ENCODE data around the gene MXD1.
"Not testable (repeated sequence)": the region's sequence is repeated elsewhere in the genome, so short reads cannot be mapped to it uniquely, and the experiment has no call there.

The MXD1 gene

GRCh38 chr2:69948963-69949645 lies 34.2 kb downstream of the MXD1 start:
- H3K27me3 ChIP-seq (ENCODE audit: insufficient read depth, low read length, poor library complexity, severe bottlenecking), result no peaks in the 10 kb centered on the region
- H3K4me3 ChIP-seq (ENCODE audit: low read length, poor library complexity, severe bottlenecking), result no peak overlapping the region
- peaks cover 30% of the 10 kb centered on the region for H3K4me1 ChIP-seq (ENCODE audit: insufficient read depth, low read length, poor library complexity, severe bottlenecking)
- no peaks in the 10 kb centered on the region for H3K79me2 ChIP-seq (ENCODE audit: insufficient read depth, low read length)
- no peaks in the 10 kb centered on the region for H3K9me3 ChIP-seq (ENCODE audit: insufficient read depth, low read depth, low read length)
- H3K4me2 ChIP-seq (ENCODE audit: low read depth, low read length, poor library complexity, severe bottlenecking), result no peak overlapping the region
- TF ChIP-seq EZH2phosphoT487 (IDR thresholded peaks at IDR 0.05; ENCODE audit: borderline replicate concordance), result no peak
- no peak for TF ChIP-seq CTCF (conservative IDR thresholded peaks at IDR 0.05; ENCODE audit: low read length)
- H4K20me1 ChIP-seq (ENCODE audit: insufficient read depth, low read length, poor library complexity, severe bottlenecking), result no peaks in the 10 kb centered on the region
- H3F3A ChIP-seq (ENCODE audit: low read depth), result no peaks in the 10 kb centered on the region
- H3K9me2 ChIP-seq (replicated peaks; ENCODE audit: low read depth, low read length), result no peaks in the 10 kb centered on the region
- no peaks in the 10 kb centered on the region for H3K36me3 ChIP-seq (ENCODE audit: insufficient read depth, low read length)
- no peak overlapping the region for H2AFZ ChIP-seq (ENCODE audit: low read length)
- no peak overlapping the region for H3K9ac ChIP-seq (ENCODE audit: low read depth, low read length, poor library complexity, severe bottlenecking)

- Histone ChIP-seq H3K79me2 (ENCODE audit: insufficient read depth, low read length) (no peaks in the 10 kb centered on the region), H2AFZ (ENCODE audit: low read length) (no peak overlapping the region), H3K4me1 (ENCODE audit: insufficient read depth, low read length, poor library complexity, severe bottlenecking) (peaks cover 26% of the 10 kb centered on the region), H3K9me2 (replicated peaks; ENCODE audit: low read depth, low read length) (no peaks in the 10 kb centered on the region), H3K9me3 (ENCODE audit: insufficient read depth, low read depth, low read length) (no peaks in the 10 kb centered on the region), H3K4me2 (ENCODE audit: low read depth, low read length, poor library complexity, severe bottlenecking) (no peak overlapping the region), H3K9ac (ENCODE audit: low read depth, low read length, poor library complexity, severe bottlenecking) (no peak overlapping the region), H3K36me3 (ENCODE audit: insufficient read depth, low read length) (no peaks in the 10 kb centered on the region), H4K20me1 (ENCODE audit: insufficient read depth, low read length, poor library complexity, severe bottlenecking) (no peaks in the 10 kb centered on the region), H3K4me3 (ENCODE audit: low read length, poor library complexity, severe bottlenecking) (no peak overlapping the region), H3F3A (ENCODE audit: low read depth) (no peaks in the 10 kb centered on the region), H3K27me3 (ENCODE audit: insufficient read depth, low read length, poor library complexity, severe bottlenecking) (no peaks in the 10 kb centered on the region)
- TF ChIP-seq EZH2phosphoT487 (IDR thresholded peaks at IDR 0.05; ENCODE audit: borderline replicate concordance) (no peak), CTCF (conservative IDR thresholded peaks at IDR 0.05; ENCODE audit: low read length) (no peak)
Measured at GRCh38 chr2:69950241-69950640, 35.3 kb downstream of the MXD1 start.

DNA sequence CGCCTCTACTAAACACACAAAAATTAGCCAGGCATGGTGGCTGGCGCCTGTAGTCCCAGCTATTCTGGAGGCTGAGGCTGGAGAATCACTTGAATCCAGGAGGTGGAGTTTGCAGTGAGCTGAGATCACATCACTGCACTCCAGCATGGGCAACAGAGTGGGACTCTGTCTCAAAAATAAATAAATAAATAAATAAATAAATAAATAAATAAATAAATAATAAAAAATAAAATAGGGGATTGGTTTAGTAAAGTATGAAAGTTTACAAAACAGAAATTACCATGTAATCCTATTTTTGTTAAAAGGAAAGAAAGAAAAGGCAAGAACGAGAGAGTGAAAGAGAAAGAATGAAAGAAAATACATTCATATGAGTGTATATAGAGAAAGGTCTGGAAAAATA lies 35.8 kb downstream of the MXD1 start:
- not testable (repeated sequence) for H3K36me3 ChIP-seq (ENCODE audit: insufficient read depth, low read length); H3K4me2 ChIP-seq (ENCODE audit: low read depth, low read length, poor library complexity, severe bottlenecking); H4K20me1 ChIP-seq (ENCODE audit: insufficient read depth, low read length, poor library complexity, severe bottlenecking); H3K4me3 ChIP-seq (ENCODE audit: low read length, poor library complexity, severe bottlenecking); H3K9ac ChIP-seq (ENCODE audit: low read depth, low read length, poor library complexity, severe bottlenecking); H3K9me3 ChIP-seq (ENCODE audit: insufficient read depth, low read depth, low read length); H3K27me3 ChIP-seq (ENCODE audit: insufficient read depth, low read length, poor library complexity, severe bottlenecking); H3K9me2 ChIP-seq (replicated peaks; ENCODE audit: low read depth, low read length); H3F3A ChIP-seq (ENCODE audit: low read depth); H2AFZ ChIP-seq (ENCODE audit: low read length); H3K79me2 ChIP-seq (ENCODE audit: insufficient read depth, low read length)
- peaks cover 22% of the 10 kb centered on the region for H3K4me1 ChIP-seq (ENCODE audit: insufficient read depth, low read length, poor library complexity, severe bottlenecking)

All from Loucy (cell line).